Muscle layer of colon (tissue), 2 donors: ENCODE measurements around the gene PSTPIP2.

ENCODE experiments used
- H3K27ac ChIP-seq: one replicate; pipeline ENCODE4 v1.7.0; 2013; ENCODE audit warnings: low read depth, mild to moderate bottlenecking, low read length, moderate library complexity
- H3K27me3 ChIP-seq, 2 donors: one replicate each; pipeline ENCODE4 v1.7.0; 2013; ENCODE audit warnings: low read length in 2 of 2, mild to moderate bottlenecking in 2 of 2; ENCODE audit not compliant: insufficient read depth in 2 of 2, control insufficient read depth in 1 of 2
- H3K36me3 ChIP-seq: one replicate; pipeline ENCODE4 v1.7.0; 2013; ENCODE audit warnings: mild to moderate bottlenecking, low read length; ENCODE audit not compliant: insufficient read depth
- H3K4me1 ChIP-seq: one replicate; pipeline ENCODE4 v1.7.0; 2013; ENCODE audit warnings: mild to moderate bottlenecking, low read length; ENCODE audit not compliant: insufficient read depth
- H3K4me3 ChIP-seq, 2 donors: one replicate each; pipeline ENCODE4 v1.7.0; 2013; ENCODE audit warnings: low read length in 2 of 2, low read depth in 1 of 2, mild to moderate bottlenecking in 1 of 2, moderate library complexity in 1 of 2
- H3K9ac ChIP-seq: one replicate; pipeline ENCODE4 v1.7.0; 2013; ENCODE audit warnings: low read length
- H3K9me3 ChIP-seq: one replicate; pipeline ENCODE4 v1.7.0; 2013; ENCODE audit warnings: mild to moderate bottlenecking, low read length
- donor health status: abdominal sarcoma.
- donor health status: Adenocarcinoma of cecum.

Gene PSTPIP2

DNA sequence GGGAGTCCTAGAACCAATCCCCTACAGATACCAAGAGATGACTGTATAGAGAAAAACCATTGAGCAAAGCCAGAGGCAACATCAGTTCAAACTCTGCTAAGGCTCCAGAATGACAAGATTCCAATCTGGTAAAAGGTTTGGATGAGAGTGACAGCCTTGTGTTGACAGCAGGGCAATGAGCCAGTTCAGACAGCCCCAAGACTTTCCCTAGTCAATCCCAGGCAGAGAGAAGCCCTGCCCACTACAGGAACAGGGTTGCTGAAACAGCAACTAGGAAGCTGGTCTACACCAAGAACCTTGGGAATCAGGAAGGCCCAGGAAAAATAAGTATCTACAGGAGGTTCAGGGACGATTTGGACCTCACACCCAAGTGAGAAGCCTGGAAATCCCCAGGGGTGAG lies 3.3 kb downstream of the PSTPIP2 start:
- Histone ChIP-seq H3K27ac (no peak overlapping the region), H3K4me1 (peaks cover 20% of the 10 kb centered on the region), H3K4me3 (no peak overlapping the region), H3K9me3 (no peaks in the 10 kb centered on the region), H3K9ac (no peak overlapping the region), H3K36me3 (no peaks in the 10 kb centered on the region), H3K27me3 (no peaks in the 10 kb centered on the region)

DNA sequence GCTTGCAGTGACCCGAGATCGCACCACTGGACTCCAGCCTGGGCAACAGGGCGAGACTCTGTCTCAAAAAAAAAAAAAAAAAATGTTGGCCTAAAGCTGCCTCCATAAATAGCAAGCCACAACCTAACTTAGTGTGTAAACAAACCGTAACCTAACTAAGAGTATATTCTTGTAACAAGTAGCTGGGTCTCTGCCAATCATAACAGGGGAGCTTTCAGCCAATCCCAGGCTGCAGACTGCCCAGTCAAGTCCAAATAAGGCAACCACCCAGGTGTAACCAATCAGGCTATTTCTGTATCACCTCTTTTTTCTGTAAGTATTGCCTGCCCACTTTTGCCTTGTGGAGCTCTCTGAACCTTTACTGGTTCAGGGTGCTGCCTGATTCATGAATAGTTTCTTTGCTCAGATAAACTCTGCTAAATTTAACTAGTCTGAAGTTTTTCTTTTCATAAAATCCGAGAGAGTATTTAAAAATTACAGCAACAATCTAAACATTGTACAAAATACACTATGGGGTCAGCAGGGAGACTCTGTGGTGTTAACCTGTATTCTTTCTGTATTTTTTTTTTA lies 4.5 kb downstream of the PSTPIP2 start:
- Histone ChIP-seq H3K9me3 (no peaks in the 10 kb centered on the region), H3K27me3 (no peaks in the 10 kb centered on the region), H3K36me3 (no peaks in the 10 kb centered on the region), H3K9ac (no peak overlapping the region), H3K4me3 (no peak overlapping the region), H3K4me1 (peaks cover 10% of the 10 kb centered on the region), H3K27ac (no peak overlapping the region)

DNA sequence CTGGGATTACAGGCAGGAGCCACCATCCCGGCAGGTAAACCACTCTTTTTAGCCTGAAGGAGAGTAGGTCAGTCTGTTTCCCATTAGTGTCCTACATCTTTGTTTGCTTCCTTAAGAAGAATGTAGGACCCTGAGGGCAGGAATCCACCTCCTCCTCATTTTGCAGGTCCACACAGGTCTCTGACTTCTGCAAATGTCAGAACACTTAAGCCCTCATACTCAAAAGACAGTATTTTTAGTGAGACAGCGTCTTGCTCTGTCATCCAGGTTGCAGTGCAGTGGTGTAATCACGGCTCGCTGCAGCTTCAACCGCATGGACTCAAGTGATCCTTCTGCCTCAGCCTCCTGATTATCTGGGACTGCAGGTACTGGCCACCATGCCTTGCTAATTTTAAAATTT lies 9.3 kb downstream of the PSTPIP2 start:
- Histone ChIP-seq H3K27ac (no peak overlapping the region), H3K4me3 (no peak overlapping the region), H3K9ac (no peak overlapping the region), H3K9me3 (no peaks in the 10 kb centered on the region), H3K36me3 (no peaks in the 10 kb centered on the region), H3K27me3 (no peaks in the 10 kb centered on the region), H3K4me1 (no peaks in the 10 kb centered on the region)

DNA sequence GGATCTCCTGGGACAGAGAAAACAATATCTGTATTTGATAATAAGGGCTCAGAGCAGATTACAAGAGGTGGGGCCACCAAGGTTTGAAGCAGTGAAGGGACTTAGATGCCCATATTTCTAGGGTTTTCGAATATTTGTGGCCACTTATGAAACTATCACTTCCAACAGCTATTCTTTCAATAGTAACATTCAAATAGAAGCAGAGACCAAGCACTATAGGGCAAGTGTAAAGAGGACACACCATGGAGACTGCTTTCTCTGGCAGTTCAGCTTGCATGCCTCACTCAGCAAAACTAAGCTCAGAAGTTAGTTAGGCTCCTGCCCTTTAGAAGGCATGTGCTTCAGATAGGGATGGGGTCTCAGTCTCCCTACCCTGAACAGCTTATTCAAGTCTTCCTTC lies 10.3 kb downstream of the PSTPIP2 start:
- Histone ChIP-seq H3K27me3 (no peaks in the 10 kb centered on the region), H3K9me3 (no peaks in the 10 kb centered on the region), H3K9ac (no peak overlapping the region), H3K4me1 (no peaks in the 10 kb centered on the region), H3K27ac (no peak overlapping the region), H3K36me3 (no peaks in the 10 kb centered on the region), H3K4me3 (no peak overlapping the region)

DNA sequence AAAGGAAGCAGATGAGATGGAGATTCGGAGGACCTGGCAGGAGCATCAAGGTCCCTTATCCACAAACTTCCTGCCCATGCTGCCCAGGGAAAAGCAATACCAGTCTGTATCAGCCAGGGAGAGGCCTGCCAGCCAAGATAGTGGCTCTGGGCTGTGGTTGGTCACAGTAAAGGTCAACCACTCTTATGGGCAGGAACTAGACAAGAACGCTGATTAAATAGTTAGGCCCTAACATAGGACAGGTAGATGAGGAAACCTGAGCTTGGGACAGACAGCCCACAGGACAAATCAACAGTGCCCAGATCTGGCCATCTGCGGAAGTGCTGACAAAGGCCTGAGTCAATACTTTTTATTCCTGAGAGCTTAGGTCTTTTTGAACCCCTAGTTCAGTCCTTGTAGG lies 10.7 kb downstream of the PSTPIP2 start:
- H3K27ac ChIP-seq = no peak overlapping the region
- H3K4me1 ChIP-seq = no peaks in the 10 kb centered on the region
- no peak overlapping the region for H3K9ac ChIP-seq

DNA sequence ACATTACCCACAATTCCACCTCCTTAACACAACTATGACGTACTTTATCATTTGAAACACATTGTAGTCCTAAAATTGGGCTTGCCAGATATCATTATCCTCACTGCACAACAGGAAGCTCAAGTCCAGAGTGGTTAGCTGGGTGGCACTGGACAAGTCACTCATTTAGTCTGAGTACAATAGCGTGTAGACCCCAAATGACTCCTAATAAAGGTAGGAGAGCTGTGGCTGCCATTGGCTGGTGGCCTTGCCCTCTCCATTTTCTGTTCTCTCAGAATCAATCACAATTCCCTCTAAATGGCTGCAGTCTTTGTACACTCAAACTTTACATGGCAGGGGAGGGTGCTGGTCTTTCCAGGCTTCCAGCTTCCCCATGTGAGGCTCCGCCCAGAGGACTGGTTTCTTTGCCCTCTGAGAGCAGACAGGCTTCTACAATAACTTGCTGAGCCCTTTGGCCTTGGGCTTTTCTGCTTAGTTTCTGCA lies 11.7 kb downstream of the PSTPIP2 start:
- Histone ChIP-seq H3K4me3 (no peak overlapping the region), H3K9ac (no peak overlapping the region), H3K9me3 (no peaks in the 10 kb centered on the region), H3K36me3 (no peaks in the 10 kb centered on the region), H3K4me1 (no peaks in the 10 kb centered on the region), H3K27me3 (no peaks in the 10 kb centered on the region), H3K27ac (no peak overlapping the region)

More for the DNA sequence above, 10.7 kb downstream of the PSTPIP2 start:
- no peak overlapping the region for H3K4me3 ChIP-seq
- no peaks in the 10 kb centered on the region for H3K27me3 ChIP-seq
- no peaks in the 10 kb centered on the region for H3K36me3 ChIP-seq
- no peaks in the 10 kb centered on the region for H3K9me3 ChIP-seq

DNA sequence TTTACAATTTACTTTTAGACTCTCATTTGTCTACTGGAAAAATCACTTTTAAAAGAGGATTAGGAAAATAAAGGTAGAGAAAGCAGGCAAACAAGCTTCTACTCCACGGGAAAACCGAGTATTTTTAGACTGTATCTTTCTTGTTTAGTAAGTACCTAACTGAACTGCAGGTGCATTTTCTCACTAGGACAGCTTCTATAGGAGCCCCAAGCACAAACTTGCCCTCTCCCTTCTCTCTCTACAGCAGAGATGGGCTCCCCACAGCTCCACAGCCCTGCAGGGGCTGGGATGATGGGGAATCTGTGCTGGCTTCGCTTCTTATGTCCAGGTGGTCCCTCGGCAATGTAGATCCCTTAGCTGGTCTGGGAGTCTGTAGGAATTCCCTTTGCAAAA lies 16.2 kb downstream of the PSTPIP2 start:
- Histone ChIP-seq H3K27me3 (no peaks in the 10 kb centered on the region), H3K36me3 (no peaks in the 10 kb centered on the region), H3K27ac (no peak overlapping the region), H3K4me3 (no peak overlapping the region), H3K4me1 (no peaks in the 10 kb centered on the region), H3K9ac (no peak overlapping the region), H3K9me3 (no peaks in the 10 kb centered on the region)

DNA sequence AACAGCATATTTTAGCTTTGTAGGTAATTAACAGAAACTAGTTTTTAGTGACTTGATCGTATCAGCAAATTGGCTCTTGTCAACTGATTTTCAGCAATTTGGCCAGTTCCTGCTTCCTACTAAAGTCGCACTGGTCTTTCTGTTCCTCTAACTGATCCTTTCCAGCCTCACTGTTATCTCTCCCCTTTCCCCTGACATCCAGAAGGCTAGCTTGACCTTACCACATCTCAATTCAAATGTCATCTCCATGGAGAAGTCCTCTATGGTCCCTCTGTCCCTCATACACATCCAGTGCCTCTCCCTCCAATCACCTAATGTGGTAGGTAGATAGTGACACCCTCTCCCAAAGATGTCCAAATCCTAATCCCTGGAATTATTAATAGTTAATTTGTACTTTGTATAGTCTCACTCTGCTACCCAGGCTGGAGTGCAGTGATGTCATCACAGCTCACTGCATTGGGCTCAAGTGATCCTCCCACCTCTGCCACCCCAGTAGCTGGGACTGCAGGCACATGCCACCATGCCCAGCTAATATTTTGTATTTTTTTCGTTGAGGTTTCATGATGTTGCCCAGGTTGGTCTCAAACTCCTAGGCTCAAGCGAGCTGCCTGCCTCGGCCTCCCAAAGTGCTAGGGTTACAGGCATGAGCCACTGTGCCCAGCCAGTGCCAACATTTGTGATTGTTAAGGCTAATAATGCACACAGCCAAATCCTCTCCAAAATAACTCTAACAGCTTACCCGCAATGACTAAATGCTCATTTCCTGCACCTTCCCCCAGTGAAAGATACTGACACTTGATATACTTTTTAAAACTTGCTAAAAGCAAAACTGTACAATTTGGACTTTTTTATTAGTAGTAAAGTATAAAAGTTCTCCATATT lies 16.9 kb downstream of the PSTPIP2 start:
- no peaks in the 10 kb centered on the region for H3K9me3 ChIP-seq
- no peak overlapping the region for H3K27ac ChIP-seq
- H3K9ac ChIP-seq = no peak overlapping the region
- H3K4me3 ChIP-seq = no peak overlapping the region
- no peaks in the 10 kb centered on the region for H3K27me3 ChIP-seq
- H3K4me1 ChIP-seq = no peaks in the 10 kb centered on the region
- no peaks in the 10 kb centered on the region for H3K36me3 ChIP-seq

DNA sequence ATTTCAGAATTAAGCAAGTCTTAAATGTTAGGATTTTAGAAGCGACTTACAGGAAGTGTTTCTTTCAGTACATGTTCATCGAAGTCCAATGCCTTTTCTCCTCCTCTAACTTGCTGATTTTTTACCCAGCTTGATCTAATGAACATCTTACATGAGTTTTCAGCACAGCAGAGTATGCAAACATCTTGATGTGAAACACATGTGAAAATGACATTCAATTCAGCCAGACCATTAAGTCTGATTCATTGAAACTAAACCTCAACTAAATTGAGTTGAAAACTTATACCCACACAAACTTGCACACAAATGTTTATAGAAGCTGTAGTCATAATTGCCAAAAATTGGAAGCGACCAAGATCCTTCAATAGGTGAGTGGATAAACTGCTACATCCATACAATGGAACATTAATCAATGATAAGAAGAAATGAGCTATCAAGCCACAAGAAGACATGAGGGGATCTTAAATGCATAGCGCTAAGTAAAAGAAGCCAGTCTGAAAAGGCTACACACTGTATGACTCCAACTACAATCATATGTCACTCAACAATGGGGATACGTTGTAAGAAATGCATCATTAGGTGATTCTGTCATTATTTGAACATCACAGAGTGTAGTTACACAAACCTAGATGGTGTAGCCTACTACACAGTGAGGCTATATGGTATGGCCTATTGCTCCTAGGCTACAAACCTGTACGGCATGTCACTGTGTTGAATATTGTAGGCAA lies 18.5 kb downstream of the PSTPIP2 start:
- H3K27me3 ChIP-seq = no peaks in the 10 kb centered on the region
- H3K9me3 ChIP-seq = no peaks in the 10 kb centered on the region
- no peak overlapping the region for H3K9ac ChIP-seq
- H3K4me1 ChIP-seq = no peaks in the 10 kb centered on the region
- H3K36me3 ChIP-seq = no peaks in the 10 kb centered on the region
- H3K27ac ChIP-seq = no peak overlapping the region
- H3K4me3 ChIP-seq = no peak overlapping the region

DNA sequence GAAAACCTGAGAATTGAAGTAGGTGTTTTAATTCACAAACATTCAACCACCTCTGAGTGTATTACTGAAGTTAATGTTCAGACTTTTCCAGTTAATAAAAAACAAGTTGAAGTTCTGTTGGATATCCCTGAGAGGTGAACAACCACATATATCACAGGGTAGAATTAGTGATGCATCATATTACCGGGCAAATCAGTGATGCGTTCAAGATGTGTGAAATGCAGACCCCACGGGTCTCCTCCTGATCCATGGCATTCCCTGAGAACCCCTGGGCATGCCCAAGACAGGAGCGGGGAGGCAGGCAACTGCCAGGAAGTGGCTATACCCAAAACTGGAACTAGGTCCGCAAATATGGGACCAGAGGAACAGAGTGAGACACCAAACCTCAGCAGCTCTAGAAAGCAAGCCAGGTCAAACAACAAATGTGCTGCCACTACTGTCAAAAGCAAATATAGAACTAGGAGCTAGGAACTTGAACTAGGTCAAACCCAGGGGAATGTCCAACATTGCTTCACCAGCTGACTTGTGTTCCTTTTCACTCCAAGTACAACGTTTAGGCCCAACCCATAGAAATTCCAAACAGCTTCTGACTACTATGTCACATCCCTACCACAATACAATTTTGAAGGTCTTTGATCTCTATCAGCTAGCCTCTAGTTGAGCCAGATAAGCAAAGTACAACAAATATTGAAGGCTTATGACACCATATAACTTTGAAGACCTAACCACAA lies 20.2 kb downstream of the PSTPIP2 start:
- Histone ChIP-seq H3K36me3 (no peaks in the 10 kb centered on the region), H3K9me3 (no peaks in the 10 kb centered on the region), H3K27me3 (no peaks in the 10 kb centered on the region), H3K27ac (no peak overlapping the region), H3K9ac (no peak overlapping the region), H3K4me3 (no peak overlapping the region), H3K4me1 (no peaks in the 10 kb centered on the region)

DNA sequence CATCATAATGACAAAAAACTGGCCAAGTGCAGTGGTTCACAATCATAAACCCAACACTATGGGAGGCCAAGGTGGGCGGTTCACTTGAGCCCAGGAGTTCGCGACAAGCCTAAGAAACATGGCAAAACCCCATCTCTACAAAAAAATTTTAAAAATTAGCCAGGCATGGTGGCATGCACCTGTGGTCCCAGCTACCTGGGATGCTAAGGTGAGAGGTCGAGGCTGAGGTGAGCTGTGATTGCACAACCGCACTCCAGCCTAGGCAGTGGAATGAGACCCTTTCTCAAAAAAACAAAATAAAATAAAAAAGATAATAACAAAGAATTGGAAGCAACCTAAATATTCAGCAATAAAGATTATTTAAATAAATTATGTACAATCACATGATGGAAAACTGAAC lies 21.8 kb downstream of the PSTPIP2 start:
- Histone ChIP-seq H3K4me3 (no peak overlapping the region), H3K36me3 (no peaks in the 10 kb centered on the region), H3K27ac (no peak overlapping the region), H3K4me1 (no peaks in the 10 kb centered on the region), H3K27me3 (no peaks in the 10 kb centered on the region), H3K9me3 (no peaks in the 10 kb centered on the region), H3K9ac (no peak overlapping the region)
